ENCODE results near the gene HS6ST2.

DNA sequence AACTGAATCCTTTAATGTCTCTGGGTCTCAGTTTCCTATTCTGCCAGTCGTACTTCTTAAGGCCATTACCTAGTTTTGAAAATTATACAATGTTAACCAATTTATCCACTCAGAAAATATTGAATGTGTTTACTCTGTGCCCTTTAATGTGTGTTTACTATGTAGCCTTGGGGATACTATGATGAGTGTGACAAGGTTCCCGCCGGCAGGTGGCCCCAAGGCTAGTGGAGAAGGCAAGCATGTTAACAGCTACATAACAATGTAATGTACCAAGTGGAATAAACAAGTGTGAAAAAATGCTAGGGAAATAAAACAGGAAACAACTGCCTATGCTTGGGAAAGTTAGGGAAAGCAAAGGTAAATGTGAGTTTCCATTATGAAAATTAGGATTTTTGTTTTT, 282.3 kb downstream of the HS6ST2 start:
- TF ChIP-seq CTCF (IDR thresholded peaks at IDR 0.05) (no peak), POLR2A (IDR thresholded peaks at IDR 0.05) (no peak)
